Measurements from ENCODE around the gene NRSN2.
"Not testable (repeated sequence)": the region's sequence is repeated elsewhere in the genome, so short reads cannot be mapped to it uniquely, and the experiment has no call there.

DNA sequence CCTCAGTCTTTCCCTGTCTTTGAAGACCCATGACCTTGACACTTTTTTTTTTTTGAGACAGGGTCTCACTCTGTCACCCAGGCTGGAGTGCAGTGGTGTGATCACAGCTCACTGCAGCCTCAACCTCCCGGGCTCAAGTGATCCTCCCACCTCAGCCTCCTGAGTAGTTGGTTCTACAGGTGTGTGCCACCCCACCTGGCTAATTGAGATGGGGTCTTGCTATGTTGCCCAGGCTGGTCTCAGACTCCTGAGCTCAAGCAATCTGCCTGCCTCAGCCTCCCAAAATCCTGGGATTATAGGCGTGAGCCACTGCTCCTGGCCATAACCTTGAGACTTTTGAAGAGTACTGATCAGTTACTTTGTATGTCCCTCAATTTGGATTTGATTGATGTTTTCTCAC is 46.4 kb downstream of the NRSN2 start:
- TF ChIP-seq, protein P1, sequence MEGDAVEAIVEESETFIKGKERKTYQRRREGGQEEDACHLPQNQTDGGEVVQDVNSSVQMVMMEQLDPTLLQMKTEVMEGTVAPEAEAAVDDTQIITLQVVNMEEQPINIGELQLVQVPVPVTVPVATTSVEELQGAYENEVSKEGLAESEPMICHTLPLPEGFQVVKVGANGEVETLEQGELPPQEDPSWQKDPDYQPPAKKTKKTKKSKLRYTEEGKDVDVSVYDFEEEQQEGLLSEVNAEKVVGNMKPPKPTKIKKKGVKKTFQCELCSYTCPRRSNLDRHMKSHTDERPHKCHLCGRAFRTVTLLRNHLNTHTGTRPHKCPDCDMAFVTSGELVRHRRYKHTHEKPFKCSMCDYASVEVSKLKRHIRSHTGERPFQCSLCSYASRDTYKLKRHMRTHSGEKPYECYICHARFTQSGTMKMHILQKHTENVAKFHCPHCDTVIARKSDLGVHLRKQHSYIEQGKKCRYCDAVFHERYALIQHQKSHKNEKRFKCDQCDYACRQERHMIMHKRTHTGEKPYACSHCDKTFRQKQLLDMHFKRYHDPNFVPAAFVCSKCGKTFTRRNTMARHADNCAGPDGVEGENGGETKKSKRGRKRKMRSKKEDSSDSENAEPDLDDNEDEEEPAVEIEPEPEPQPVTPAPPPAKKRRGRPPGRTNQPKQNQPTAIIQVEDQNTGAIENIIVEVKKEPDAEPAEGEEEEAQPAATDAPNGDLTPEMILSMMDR (IDR thresholded peaks at IDR 0.05), result not testable (repeated sequence)
- not testable (repeated sequence) for TF ChIP-seq POLR2A (IDR thresholded peaks at IDR 0.05)
